ENCODE data around the gene AQP12B. TPM values are rescaled to one million over a fixed set of nuclear protein-coding genes. Genes with fewer than 3 reads are reported as not detected.

The AQP12B gene
- polyA plus RNA-seq, 1 donor from 2014 or later: not detected

DNA sequence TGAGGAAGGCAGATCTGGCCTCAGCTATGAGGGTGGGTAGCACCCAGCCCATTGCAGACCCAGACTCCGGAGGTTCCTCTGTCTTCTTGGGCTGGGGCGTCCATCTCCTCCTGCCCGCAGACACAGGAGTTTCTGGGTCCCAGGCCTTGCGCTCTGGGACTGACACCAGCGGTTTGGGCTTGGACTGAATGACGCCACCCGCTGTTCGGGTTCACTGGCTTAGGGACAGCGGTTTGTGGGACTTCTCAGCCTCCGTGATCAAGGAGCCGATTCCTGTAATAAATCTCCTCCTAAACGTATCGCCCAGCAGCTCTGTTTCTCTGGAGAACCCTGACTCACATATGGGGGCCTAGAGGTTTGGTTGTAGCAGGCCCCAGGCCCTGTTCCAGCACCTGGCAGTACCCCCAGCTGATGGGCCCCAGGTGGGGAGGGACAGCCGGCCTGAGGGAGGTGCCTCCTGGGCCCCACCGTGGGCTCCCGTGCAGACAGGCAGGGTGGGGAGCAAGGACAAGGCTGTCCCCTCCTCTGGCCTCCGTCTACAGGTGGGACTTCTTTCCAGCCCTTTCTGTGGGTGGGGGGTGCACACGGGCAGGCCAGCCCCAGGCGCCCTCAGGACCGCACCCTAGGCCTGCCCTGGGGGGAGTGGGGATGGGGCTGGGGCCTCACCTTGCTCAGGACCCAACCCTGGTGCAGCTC is 4.5 kb upstream of the AQP12B start:
- no peaks in the 10 kb centered on the region for H3F3A ChIP-seq (ENCODE audit: insufficient read depth, low read length, poor library complexity, severe bottlenecking)
- H3K9me3 ChIP-seq (ENCODE audit: low read length): no peaks in the 10 kb centered on the region
- H2AFZ ChIP-seq (ENCODE audit: low read depth, low read length): no peak overlapping the region
- H3K9me2 ChIP-seq (ENCODE audit: insufficient read depth, low read length): no peaks in the 10 kb centered on the region
- no peak overlapping the region for H3K27ac ChIP-seq (ENCODE audit: low read length)
- TF ChIP-seq, protein P1, sequence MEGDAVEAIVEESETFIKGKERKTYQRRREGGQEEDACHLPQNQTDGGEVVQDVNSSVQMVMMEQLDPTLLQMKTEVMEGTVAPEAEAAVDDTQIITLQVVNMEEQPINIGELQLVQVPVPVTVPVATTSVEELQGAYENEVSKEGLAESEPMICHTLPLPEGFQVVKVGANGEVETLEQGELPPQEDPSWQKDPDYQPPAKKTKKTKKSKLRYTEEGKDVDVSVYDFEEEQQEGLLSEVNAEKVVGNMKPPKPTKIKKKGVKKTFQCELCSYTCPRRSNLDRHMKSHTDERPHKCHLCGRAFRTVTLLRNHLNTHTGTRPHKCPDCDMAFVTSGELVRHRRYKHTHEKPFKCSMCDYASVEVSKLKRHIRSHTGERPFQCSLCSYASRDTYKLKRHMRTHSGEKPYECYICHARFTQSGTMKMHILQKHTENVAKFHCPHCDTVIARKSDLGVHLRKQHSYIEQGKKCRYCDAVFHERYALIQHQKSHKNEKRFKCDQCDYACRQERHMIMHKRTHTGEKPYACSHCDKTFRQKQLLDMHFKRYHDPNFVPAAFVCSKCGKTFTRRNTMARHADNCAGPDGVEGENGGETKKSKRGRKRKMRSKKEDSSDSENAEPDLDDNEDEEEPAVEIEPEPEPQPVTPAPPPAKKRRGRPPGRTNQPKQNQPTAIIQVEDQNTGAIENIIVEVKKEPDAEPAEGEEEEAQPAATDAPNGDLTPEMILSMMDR (IDR thresholded peaks at IDR 0.05; ENCODE audit: poor library complexity, severe bottlenecking): no peak
- no peak for TF ChIP-seq SMC3 (conservative IDR thresholded peaks at IDR 0.05; ENCODE audit: poor library complexity)
- TF ChIP-seq TAF1 (IDR thresholded peaks at IDR 0.05; ENCODE audit: low read depth): no peak
- no peak for TF ChIP-seq MXI1 (conservative IDR thresholded peaks at IDR 0.05; ENCODE audit: poor library complexity, severe bottlenecking)
- no peak for TF ChIP-seq RAD21 (conservative IDR thresholded peaks at IDR 0.05)
- TF ChIP-seq, protein P2, sequence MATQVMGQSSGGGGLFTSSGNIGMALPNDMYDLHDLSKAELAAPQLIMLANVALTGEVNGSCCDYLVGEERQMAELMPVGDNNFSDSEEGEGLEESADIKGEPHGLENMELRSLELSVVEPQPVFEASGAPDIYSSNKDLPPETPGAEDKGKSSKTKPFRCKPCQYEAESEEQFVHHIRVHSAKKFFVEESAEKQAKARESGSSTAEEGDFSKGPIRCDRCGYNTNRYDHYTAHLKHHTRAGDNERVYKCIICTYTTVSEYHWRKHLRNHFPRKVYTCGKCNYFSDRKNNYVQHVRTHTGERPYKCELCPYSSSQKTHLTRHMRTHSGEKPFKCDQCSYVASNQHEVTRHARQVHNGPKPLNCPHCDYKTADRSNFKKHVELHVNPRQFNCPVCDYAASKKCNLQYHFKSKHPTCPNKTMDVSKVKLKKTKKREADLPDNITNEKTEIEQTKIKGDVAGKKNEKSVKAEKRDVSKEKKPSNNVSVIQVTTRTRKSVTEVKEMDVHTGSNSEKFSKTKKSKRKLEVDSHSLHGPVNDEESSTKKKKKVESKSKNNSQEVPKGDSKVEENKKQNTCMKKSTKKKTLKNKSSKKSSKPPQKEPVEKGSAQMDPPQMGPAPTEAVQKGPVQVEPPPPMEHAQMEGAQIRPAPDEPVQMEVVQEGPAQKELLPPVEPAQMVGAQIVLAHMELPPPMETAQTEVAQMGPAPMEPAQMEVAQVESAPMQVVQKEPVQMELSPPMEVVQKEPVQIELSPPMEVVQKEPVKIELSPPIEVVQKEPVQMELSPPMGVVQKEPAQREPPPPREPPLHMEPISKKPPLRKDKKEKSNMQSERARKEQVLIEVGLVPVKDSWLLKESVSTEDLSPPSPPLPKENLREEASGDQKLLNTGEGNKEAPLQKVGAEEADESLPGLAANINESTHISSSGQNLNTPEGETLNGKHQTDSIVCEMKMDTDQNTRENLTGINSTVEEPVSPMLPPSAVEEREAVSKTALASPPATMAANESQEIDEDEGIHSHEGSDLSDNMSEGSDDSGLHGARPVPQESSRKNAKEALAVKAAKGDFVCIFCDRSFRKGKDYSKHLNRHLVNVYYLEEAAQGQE (IDR thresholded peaks at IDR 0.05; ENCODE audit: borderline replicate concordance): no peak
- TF ChIP-seq POLR2AphosphoS5 (IDR thresholded peaks at IDR 0.05): no peak
- no peak for TF ChIP-seq EP300 (conservative IDR thresholded peaks at IDR 0.05; ENCODE audit: poor library complexity, severe bottlenecking)
- no peak for TF ChIP-seq EZH2 (IDR thresholded peaks at IDR 0.05; ENCODE audit: borderline replicate concordance, insufficient read depth, low read length, poor library complexity, severe bottlenecking)
- H3K4me3 ChIP-seq (ENCODE audit: low read length): no peak overlapping the region
- H3K36me3 ChIP-seq (ENCODE audit: insufficient read depth, low read length): no peaks in the 10 kb centered on the region
- H4K20me1 ChIP-seq (ENCODE audit: insufficient read depth): no peaks in the 10 kb centered on the region
- no peaks in the 10 kb centered on the region for H3K27me3 ChIP-seq (ENCODE audit: insufficient read depth, low read depth, low read length)
- H3K4me2 ChIP-seq (ENCODE audit: low read length): no peak overlapping the region
- no peak overlapping the region for H3K9ac ChIP-seq (ENCODE audit: low read length)
- no peaks in the 10 kb centered on the region for H3K79me2 ChIP-seq (replicated peaks; ENCODE audit: insufficient read depth, low read length)

DNA sequence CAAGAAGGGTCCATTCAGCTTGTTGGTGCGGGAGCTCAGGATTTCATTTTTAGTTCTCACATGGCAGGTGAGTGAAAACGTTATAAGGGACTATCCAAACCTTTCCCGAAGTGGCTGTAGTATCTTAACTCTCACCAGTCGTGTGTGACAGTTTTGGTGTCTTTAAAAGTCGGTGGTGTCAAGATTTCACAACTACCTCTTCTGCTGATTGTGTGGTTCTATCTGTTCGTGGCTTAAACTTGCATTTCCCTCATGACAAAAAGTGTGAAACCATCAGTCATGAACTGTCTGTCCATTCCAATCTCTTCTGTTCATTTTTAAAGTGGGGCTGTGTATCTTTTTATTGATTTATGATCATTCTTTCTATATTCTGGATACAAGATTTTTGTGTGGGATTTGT is 3.8 kb upstream of the AQP12B start:
- H2AFZ ChIP-seq (ENCODE audit: low read depth, low read length): no peak overlapping the region
- H4K20me1 ChIP-seq (ENCODE audit: insufficient read depth): no peaks in the 10 kb centered on the region
- no peaks in the 10 kb centered on the region for H3K9me2 ChIP-seq (ENCODE audit: insufficient read depth, low read length)
- H3K4me2 ChIP-seq (ENCODE audit: low read length): no peak overlapping the region
- no peaks in the 10 kb centered on the region for H3K9me3 ChIP-seq (ENCODE audit: low read length)
- H3K4me3 ChIP-seq (ENCODE audit: low read length): no peak overlapping the region
- H3K36me3 ChIP-seq (ENCODE audit: insufficient read depth, low read length): no peaks in the 10 kb centered on the region
- TF ChIP-seq TAF1 (IDR thresholded peaks at IDR 0.05; ENCODE audit: low read depth): no peak
- no peak for TF ChIP-seq EP300 (conservative IDR thresholded peaks at IDR 0.05; ENCODE audit: poor library complexity, severe bottlenecking)
- TF ChIP-seq EZH2 (IDR thresholded peaks at IDR 0.05; ENCODE audit: borderline replicate concordance, insufficient read depth, low read length, poor library complexity, severe bottlenecking): no peak
- TF ChIP-seq, protein P1 (IDR thresholded peaks at IDR 0.05; ENCODE audit: poor library complexity, severe bottlenecking): no peak
- TF ChIP-seq SMC3 (conservative IDR thresholded peaks at IDR 0.05; ENCODE audit: poor library complexity): no peak
- TF ChIP-seq MXI1 (conservative IDR thresholded peaks at IDR 0.05; ENCODE audit: poor library complexity, severe bottlenecking): no peak
- TF ChIP-seq, protein P2 (IDR thresholded peaks at IDR 0.05; ENCODE audit: borderline replicate concordance): no peak
- TF ChIP-seq RAD21 (conservative IDR thresholded peaks at IDR 0.05): no peak
- no peak for TF ChIP-seq POLR2AphosphoS5 (IDR thresholded peaks at IDR 0.05)
- no peaks in the 10 kb centered on the region for H3F3A ChIP-seq (ENCODE audit: insufficient read depth, low read length, poor library complexity, severe bottlenecking)
- H3K79me2 ChIP-seq (replicated peaks; ENCODE audit: insufficient read depth, low read length): no peaks in the 10 kb centered on the region
- no peak overlapping the region for H3K9ac ChIP-seq (ENCODE audit: low read length)
- H3K27ac ChIP-seq (ENCODE audit: low read length): no peak overlapping the region
- no peaks in the 10 kb centered on the region for H3K27me3 ChIP-seq (ENCODE audit: insufficient read depth, low read depth, low read length)
